Esophagus muscularis mucosa (tissue), 2 donors: ENCODE measurements around the gene PPCS.

Experiments used
- EP300 ChIP-seq: sonication (generic); formaldehyde crosslinking; IDR thresholded peaks from one replicate; pipeline ENCODE4 v1.6.1; 2017; ENCODE audit warnings: antibody characterized with exemption
- POLR2A ChIP-seq: fragments of 450-650 bp; IDR thresholded peaks from one replicate; pipeline ENCODE4 v1.6.1; 2017; ENCODE audit warnings: antibody characterized with exemption, moderate library complexity, mild to moderate bottlenecking, low read depth

DNA sequence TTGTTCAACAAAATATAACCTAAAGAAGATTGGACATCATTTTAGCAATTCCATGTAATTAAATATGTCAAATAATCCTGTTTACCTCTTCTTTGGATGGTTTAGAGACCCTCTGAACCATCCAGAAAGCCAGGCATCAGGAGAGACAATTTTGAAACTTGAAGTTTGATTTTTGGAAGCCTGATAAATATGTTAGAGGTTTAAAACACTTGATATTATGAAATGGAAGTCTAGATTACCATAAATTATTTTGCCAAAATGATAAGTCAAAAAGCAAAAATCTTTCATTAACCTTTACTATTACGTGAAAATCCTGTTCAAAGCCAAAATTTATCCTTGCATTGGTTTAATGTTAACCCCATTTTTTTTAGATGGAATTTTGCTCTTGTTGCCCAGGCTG, 50.2 kb downstream of the PPCS start:
- TF ChIP-seq EP300 (no peak), POLR2A (no peak)
